ENCODE results near the gene ZFP62.
"Not testable (repeated sequence)": the region's sequence is repeated elsewhere in the genome, so short reads cannot be mapped to it uniquely, and the experiment has no call there.

The ZFP62 gene

GRCh38 chr5:180828756-180829531, 32.1 kb downstream of the ZFP62 start:
- DNase-seq, result not testable (repeated sequence)

GRCh38 chr5:180827374-180827773, 33.7 kb downstream of the ZFP62 start:
- DNase-seq, result not testable (repeated sequence)

DNA sequence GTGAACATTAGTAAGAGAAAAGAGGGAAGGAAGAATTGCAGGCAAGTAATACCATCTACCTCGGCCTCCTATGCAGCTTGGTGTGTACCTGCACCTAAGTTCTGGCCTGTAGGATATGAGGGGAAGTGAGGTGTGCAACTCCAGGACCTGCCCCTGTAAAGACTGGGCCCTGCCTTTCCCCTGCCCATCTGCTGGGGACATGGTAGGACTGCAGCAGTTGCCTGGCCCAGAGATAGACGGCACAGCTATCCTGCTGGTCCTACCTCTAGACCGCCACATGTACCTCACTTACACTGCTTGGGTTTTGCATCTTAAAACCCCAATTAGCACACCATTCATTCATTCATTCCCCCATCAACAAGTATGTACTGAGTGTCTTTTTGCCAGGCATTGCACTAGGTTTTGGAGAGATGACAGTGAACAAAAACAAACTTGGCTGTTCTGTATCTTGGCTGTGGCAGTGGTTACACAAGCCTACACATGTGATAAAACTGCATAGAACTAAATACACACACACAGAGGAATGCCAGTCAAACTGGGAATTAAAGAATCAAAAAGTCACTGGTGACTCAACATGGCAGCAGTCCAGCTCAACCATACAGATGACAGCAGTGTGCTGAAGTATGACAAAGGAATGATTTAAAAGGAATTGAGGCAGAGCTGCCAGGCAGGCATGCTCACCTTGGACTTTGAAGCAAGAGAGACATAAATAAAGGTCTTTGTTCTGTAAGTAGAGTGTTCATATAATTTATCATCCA, 35.1 kb downstream of the ZFP62 start:
- no peak for DNase-seq

GRCh38 chr5:180824630-180825476, 36.2 kb downstream of the ZFP62 start:
- no peak for DNase-seq

DNA sequence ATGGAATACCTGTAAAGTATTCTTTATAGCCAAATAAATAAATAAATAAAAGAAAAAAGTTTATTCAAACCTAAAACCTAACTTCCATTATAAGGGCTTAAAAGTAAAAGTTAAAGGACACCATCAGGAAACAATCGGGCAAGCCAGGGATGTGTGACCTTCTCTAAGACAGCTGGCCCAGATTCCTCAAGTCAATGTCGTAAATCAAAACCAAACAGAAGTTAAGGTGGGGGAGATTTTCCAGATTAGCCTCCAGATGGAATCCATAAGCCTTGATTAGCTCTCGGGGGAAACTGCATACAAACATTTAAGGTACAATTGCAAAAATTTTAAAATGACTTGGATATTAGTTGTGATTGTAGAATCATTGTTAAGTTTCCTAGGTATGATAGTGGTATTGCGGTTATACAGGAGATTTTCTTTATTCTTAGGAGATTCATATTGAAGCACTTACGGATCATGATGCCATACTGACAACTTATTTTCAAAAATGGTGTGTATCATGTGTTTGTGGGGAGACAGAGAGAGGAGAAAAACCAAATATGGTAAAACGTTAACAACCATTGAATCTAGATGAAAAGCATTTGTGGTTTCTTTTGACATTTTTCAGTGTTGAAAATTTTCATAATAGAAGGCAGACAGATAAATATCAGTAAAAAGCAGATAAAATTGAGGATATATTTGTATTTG, 37.0 kb downstream of the ZFP62 start:
- no peak for DNase-seq

DNA sequence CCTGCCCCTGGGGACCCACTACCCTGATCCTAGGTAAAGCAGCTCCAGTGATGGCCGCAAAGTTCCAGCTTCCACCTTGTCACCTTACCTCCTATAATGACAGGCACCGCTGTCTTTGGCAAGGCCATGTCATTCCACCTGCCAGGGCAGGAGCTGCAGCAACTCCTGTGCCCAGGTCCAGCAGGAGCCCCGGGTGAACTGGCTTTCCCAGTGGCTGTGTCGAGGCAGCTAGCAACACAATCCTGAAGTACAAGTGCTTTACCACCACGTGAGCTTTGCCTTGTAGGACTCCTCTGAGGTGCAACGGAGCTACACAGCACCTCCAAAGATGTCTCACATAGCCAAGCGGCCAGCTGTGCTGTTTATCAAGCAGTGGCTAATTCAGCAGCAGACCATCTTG, 37.7 kb downstream of the ZFP62 start:
- DNase-seq, result no peak

DNA sequence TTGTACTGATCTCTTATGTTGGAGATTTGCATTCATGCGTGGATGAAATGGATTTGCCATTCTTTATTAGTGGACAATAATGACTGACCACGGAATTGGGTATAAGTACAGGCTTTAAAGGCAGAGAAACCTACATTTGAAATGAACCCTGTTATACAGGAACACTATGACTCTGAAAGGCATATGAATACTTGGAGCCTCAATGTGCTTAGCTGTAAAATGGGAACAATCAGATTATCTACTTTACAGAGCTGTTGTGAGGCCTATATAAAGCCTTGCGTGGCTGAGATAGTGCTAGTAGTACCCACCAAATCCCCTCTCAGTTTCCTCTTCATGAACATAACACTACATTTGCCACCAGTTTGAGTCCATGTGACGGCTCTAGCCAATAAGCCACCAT, 39.5 kb downstream of the ZFP62 start:
- no peak for DNase-seq

DNA sequence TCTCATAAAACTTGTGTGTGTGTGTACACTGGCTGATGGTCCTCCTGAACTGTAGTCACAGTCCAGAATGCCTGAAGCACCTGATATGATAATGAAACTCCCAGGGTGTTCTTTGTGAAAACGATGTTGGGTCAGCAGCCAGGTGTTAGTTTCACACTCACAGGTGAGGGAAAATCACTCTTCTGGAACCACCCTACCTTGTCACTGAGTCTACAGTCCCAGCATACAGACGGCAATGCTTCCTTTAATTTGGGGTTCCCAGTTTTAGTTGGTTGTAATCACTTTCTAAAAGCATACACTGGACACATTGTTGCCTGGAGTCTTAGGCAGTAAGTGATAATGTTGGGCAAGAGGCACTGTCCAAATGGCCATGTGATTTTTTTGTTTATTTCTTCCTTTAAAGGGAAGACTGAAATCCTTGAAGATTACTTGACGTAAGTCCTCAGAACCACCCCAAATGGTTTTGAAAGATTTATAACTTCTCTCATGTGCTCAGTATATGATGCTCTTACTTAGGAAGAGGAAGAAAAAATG, 40.2 kb downstream of the ZFP62 start:
- no peak for DNase-seq

DNA sequence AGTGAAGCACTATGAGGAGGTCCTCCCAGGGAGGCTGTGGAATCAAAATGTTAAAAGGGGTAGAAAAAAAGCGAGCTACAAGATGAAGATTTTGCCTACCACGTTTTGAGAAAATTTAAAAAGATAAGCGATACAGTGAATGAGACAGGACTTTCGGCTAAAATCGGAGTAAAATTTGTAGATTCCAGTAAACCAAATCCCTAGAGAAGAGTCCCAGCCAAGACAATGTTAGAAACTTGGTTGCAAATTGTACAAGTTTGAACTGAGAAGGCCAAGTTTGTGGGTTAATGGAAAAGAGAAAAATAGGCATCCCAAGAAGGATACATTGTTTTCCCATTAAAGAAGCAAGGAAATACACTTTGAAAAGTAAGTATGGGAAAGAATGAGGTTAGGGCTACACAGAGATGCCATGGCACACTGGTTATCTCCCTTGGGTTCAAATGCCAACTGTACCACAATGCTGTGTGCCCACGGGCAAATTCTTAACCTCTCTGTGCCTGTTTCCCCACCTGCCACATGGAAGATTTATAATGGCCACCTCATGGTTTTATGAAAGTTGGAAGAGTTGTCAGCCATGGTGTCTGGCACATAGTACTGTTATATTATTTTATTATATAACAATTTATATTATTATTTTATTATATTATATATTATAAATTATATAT, 42.3 kb downstream of the ZFP62 start:
- no peak for DNase-seq

DNA sequence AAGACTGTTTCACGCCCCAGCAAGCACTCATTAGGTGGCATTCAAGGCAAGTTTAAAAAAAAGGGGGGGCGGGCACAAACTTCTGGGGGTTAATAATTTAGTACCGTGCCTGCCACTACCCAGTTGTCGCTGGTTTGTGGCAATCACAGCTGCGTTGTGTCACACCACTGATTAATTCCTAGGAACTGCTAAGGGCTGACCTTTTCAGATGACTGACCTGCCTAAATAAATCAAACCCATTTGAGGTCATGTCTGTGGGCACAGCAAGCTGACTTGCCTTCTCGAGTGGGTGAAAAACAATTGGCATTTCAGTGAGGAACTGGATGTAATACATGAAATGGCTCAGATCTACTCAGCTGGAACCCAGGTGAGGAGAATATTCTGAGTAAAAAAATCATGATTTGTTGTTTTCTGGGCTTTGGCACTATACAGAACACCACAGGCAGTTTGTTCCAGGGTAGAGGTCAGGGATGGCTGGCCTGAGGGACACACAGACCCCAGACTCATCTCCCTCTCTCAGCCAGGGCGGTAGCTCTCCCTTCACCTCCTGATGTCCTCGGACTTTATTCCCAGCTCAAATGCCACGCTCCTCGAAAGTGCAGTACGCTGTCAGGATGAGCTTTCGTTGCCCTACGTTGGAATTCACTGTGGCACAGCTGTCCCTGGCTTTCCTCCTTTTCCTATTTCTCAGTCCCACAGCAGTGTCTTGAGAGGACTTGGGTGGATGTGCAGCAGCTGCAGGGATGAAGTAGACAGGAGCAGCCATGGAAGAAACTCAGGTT, 43.0 kb downstream of the ZFP62 start:
- DNase-seq, result no peak

DNA sequence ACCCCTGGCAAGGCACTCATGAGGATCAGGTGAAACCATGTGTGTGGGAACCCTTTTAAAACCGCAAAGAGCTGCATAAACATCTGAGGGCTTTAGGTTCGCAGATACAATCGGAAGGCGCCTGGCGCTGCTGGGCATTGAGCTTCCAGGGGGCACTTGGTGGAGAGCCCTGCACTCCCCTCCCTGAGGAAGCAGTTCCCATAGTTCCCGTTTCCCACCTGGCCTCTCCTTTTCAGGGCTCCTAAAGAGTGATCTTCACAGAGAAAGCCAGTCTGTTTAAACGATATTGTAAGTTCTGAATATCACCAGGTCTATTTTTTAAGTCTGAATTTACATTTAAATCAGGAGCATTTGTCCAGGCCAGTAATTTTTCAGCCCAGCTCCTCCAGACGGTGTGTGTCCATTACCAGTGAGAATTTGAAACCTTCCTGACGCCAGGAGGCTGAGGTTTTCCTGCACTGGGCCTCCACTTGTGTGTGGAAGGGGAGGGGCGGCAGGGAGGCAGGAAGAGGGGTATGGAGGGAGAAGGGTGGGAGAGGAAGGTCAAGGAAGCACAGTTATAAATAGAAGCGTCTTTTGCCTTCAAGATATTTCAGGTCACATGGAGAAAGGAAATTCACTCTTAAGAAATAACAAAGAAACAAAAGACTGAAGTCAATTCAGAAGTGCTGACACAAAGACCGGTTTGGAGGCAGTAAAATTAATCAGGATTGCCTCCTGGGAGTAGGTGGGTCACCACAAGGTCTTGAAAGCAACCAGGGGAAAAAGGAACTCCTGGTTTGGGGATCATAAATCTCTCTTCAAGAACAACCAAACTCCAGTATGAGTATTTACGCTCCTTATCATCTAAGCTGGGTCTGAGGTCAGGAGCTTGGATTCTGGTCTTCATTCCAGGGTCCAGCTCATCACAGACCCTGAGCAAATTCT, 44.2 kb downstream of the ZFP62 start:
- DNase-seq, result no peak

GRCh38 chr5:180815293-180815917, 45.7 kb downstream of the ZFP62 start:
- DNase-seq, result no peak

DNA sequence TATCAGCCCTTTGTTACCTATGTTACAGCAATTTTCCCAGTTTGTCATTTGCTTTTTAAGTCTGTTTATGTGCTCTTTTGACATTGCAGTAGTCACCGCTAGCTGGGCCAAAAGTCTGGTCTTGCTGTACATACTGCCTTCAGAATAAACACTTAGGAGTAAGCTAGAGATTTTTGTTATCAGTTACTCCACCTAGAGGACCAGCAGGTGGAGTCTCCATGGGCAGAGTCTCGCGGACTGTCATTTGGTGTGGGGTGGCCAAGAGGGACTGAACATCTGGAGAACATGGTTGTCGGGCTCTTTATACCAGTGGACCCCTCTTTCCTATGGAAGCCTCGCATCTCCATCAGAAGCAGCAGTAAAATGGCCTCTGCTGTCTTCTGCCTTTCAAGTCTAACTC, 47.7 kb downstream of the ZFP62 start:
- DNase-seq, result no peak

GRCh38 chr5:180811623-180812124, 49.4 kb downstream of the ZFP62 start:
- DNase-seq, result no peak

- DNase-seq, result no peak
Measured at GRCh38 chr5:180810959-180811622, 50.0 kb downstream of the ZFP62 start.

DNA sequence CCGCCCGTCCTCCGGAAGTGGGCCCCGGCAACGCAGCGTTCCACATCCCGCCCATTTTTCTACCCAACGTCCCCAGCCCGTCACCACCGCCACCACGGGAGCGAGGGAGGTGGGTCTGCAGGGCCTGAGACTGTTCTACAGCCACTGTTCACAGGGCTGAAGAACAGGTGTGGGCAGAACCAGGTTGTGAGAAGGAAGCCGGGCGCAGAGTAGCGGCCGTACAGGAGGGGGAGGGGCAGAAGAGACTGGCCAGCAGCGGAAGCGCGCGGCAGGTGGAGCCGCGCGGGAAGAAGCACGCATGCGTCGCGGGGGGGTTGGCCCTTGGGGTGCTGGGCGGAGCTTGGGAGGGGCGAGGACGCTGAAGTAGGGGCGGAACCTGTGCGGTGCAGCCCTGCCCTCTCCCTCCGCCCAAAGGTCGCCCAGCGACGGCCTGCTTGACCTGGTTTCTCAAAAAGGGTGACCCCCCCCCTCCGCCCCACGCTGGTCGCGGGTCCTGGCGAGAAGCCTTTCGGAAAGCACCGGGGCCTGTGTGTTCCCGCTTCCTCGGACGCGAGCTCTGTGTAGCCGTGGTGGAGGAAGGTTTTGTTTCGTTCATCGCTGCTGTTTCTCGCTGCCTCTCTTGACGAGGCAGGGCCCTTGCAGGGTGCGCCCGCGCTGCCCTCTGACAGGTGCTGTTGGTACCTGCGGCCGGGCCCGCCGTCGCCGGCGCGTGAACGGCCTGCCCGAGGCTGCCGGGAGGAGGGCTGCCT, 50.7 kb downstream of the ZFP62 start:
- peak; percentile 96 for DNase-seq

GRCh38 chr5:180809403-180810209, 51.5 kb downstream of the ZFP62 start:
- DNase-seq, result peak; percentile 95
